WTC11 (cell line): ENCODE results near the gene ASCL3. TPM values are rescaled to one million over a fixed set of nuclear protein-coding genes. Genes with fewer than 3 reads are reported as not detected.

Experiments used
- ATAC-seq: fragments of 200-7000 bp; cut with Tn5 transposase; 2 replicates; pipeline ENCODE4 v1.10.0; 2021; ENCODE audit warnings: mild to moderate bottlenecking, moderate library complexity
- CTCF ChIA-PET: fragments of 300-600 bp; sonication (Branson Sonifier 250); formaldehyde crosslinking; loops from one replicate; lab custom pipeline; 2021; ENCODE audit warnings: antibody characterized with exemption; lab: Charles Lee
- POLR2A ChIA-PET: fragments of 350-600 bp; sonication (Branson Sonifier 250); formaldehyde crosslinking; loops from one replicate; lab custom pipeline; 2021; ENCODE audit warnings: antibody characterized with exemption; lab: Charles Lee
- DNase-seq: peaks from one replicate; pipeline ENCODE4 v3.0.0; 2021; ENCODE audit warnings: low spot score
- H3K27ac Mint-ChIP-seq: 2 replicates; pipeline ENCODE4 v1.8.0; 2021; ENCODE audit warnings: mixed read lengths
- H3K27me3 Mint-ChIP-seq: 2 replicates; pipeline ENCODE4 v1.8.0; 2021; ENCODE audit warnings: low read depth, mild to moderate bottlenecking, moderate library complexity, mixed read lengths
- H3K36me3 Mint-ChIP-seq: 2 replicates; pipeline ENCODE4 v1.8.0; 2021; ENCODE audit warnings: mixed read lengths
- H3K4me1 Mint-ChIP-seq: 2 replicates; pipeline ENCODE4 v1.8.0; 2022; ENCODE audit warnings: mixed read lengths
- H3K4me3 Mint-ChIP-seq: 2 replicates; pipeline ENCODE4 v1.8.0; 2021; ENCODE audit warnings: mild to moderate bottlenecking, moderate library complexity, mixed read lengths
- H3K9me3 Mint-ChIP-seq: 2 replicates; pipeline ENCODE4 v1.8.0; 2021; ENCODE audit warnings: mixed read lengths
- EMX1 ChIP-seq: fragments of 250-450 bp; sonication (Bioruptor Pico); IDR thresholded peaks from 2 replicates; pipeline ENCODE4 v1.8.0; 2021; ENCODE audit warnings: mild to moderate bottlenecking
- GTF2I ChIP-seq: fragments of 250-450 bp; sonication (Bioruptor Pico); conservative IDR thresholded peaks from 2 replicates; pipeline ENCODE4 v1.4.0; 2021; ENCODE audit warnings: mild to moderate bottlenecking
- HMGXB4 ChIP-seq: sonication (generic); formaldehyde crosslinking; IDR thresholded peaks from 2 replicates; pipeline ENCODE4 v1.8.1; 2023; ENCODE audit warnings: mild to moderate bottlenecking, moderate library complexity, missing genetic modification reagents
- NR2C2 ChIP-seq: sonication (generic); formaldehyde crosslinking; IDR thresholded peaks from 2 replicates; pipeline ENCODE4 v1.8.0; 2022; ENCODE audit warnings: mild to moderate bottlenecking, missing genetic modification reagents
- OVOL2 ChIP-seq: fragments of 250-450 bp; sonication (Bioruptor Pico); IDR thresholded peaks from 2 replicates; pipeline ENCODE4 v1.9.0; 2021; ENCODE audit warnings: mild to moderate bottlenecking, borderline replicate concordance
- PREB ChIP-seq: sonication (generic); formaldehyde crosslinking; IDR thresholded peaks from 2 replicates; pipeline ENCODE4 v1.8.1; 2022; ENCODE audit warnings: mild to moderate bottlenecking, missing genetic modification reagents, moderate library complexity, borderline replicate concordance
- RORB ChIP-seq: fragments of 250-450 bp; sonication (Bioruptor Pico); IDR thresholded peaks from 2 replicates; pipeline ENCODE4 v1.9.0; 2021; ENCODE audit warnings: mild to moderate bottlenecking
- ZNF263 ChIP-seq: sonication (generic); formaldehyde crosslinking; IDR thresholded peaks from 2 replicates; pipeline ENCODE4 v1.8.1; 2022; ENCODE audit warnings: low read depth, mild to moderate bottlenecking, moderate library complexity, missing genetic modification reagents
- ZNF396 ChIP-seq: fragments of 250-450 bp; sonication (Bioruptor Pico); IDR thresholded peaks from 2 replicates; pipeline ENCODE4 v1.8.0; 2021; ENCODE audit warnings: mild to moderate bottlenecking, moderate library complexity, borderline replicate concordance
- total RNA-seq: library from RNA; stranded (reverse); gene quantifications from 3 replicates; pipeline ENCODE4 v1.2.3, GENCODE V29; 2021
- TF ChIP-seq, protein P1 (sequence below): sonication (generic); formaldehyde crosslinking; IDR thresholded peaks from 2 replicates; pipeline ENCODE4 v1.8.1; 2022; ENCODE audit warnings: low read depth, mild to moderate bottlenecking, moderate library complexity, missing genetic modification reagents, borderline replicate concordance
- TF ChIP-seq, protein P2 (sequence below): sonication (generic); formaldehyde crosslinking; IDR thresholded peaks from 2 replicates; pipeline ENCODE4 v1.8.0; 2022; ENCODE audit warnings: mild to moderate bottlenecking, missing genetic modification reagents
- TF ChIP-seq, protein P3 (sequence below): sonication (generic); formaldehyde crosslinking; IDR thresholded peaks from 2 replicates; pipeline ENCODE4 v1.8.1; 2023; ENCODE audit warnings: mild to moderate bottlenecking, missing genetic modification reagents, moderate library complexity
- TF ChIP-seq, protein P4 (sequence below): sonication (generic); formaldehyde crosslinking; IDR thresholded peaks from 2 replicates; pipeline ENCODE4 v1.8.0; 2023; ENCODE audit warnings: missing genetic modification reagents, mild to moderate bottlenecking, borderline replicate concordance
- TF ChIP-seq, protein P5 (sequence below): fragments of 250-450 bp; sonication (Bioruptor Pico); IDR thresholded peaks from 2 replicates; pipeline ENCODE4 v1.9.0; 2021; ENCODE audit warnings: mild to moderate bottlenecking

ASCL3 gene
- total RNA-seq, 1 experiment from 2014 or later = not detected

GRCh38 chr11:8914661-8915018 is 28.2 kb downstream of the ASCL3 start:
- ChIA-PET CTCF (interaction anchor here (0.9 to 9.1 kb wide), 8 partner anchors 11 to 592 kb away, joined by 3 to 110 read pairs (median 4); no protein-coding TSS in a partner anchor), POLR2A (no interaction called here)
- Mint-ChIP-seq H3K27me3 (peaks cover 7% of the 10 kb centered on the region), H3K36me3 (peaks cover 42% of the 10 kb centered on the region), H3K4me3 (no peak overlapping the region), H3K4me1 (peaks cover 36% of the 10 kb centered on the region), H3K9me3 (no peaks in the 10 kb centered on the region), H3K27ac (no peak overlapping the region)
- ATAC-seq (no peak), DNase-seq (no peak)
- TF ChIP-seq PREB (CRISPR knock-in tag) (no peak), EMX1 (CRISPR knock-in tag) (no peak), RORB (no peak), OVOL2 (CRISPR knock-in tag) (no peak), ZNF263 (CRISPR knock-in tag) (no peak), HMGXB4 (CRISPR knock-in tag) (no peak), ZNF396 (CRISPR knock-in tag) (no peak), GTF2I (CRISPR knock-in tag) (no peak), NR2C2 (CRISPR knock-in tag) (no peak)
- TF ChIP-seq, protein P1, sequence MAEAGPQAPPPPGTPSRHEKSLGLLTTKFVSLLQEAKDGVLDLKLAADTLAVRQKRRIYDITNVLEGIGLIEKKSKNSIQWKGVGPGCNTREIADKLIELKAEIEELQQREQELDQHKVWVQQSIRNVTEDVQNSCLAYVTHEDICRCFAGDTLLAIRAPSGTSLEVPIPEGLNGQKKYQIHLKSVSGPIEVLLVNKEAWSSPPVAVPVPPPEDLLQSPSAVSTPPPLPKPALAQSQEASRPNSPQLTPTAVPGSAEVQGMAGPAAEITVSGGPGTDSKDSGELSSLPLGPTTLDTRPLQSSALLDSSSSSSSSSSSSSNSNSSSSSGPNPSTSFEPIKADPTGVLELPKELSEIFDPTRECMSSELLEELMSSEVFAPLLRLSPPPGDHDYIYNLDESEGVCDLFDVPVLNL (CRISPR knock-in tag) = no peak
- TF ChIP-seq, protein P2, sequence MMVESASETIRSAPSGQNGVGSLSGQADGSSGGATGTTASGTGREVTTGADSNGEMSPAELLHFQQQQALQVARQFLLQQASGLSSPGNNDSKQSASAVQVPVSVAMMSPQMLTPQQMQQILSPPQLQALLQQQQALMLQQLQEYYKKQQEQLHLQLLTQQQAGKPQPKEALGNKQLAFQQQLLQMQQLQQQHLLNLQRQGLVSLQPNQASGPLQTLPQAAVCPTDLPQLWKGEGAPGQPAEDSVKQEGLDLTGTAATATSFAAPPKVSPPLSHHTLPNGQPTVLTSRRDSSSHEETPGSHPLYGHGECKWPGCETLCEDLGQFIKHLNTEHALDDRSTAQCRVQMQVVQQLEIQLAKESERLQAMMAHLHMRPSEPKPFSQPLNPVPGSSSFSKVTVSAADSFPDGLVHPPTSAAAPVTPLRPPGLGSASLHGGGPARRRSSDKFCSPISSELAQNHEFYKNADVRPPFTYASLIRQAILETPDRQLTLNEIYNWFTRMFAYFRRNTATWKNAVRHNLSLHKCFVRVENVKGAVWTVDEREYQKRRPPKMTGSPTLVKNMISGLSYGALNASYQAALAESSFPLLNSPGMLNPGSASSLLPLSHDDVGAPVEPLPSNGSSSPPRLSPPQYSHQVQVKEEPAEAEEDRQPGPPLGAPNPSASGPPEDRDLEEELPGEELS = no peak
- TF ChIP-seq, protein P3, sequence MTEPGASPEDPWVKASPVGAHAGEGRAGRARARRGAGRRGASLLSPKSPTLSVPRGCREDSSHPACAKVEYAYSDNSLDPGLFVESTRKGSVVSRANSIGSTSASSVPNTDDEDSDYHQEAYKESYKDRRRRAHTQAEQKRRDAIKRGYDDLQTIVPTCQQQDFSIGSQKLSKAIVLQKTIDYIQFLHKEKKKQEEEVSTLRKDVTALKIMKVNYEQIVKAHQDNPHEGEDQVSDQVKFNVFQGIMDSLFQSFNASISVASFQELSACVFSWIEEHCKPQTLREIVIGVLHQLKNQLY (CRISPR knock-in tag) = no peak
- TF ChIP-seq, protein P4, sequence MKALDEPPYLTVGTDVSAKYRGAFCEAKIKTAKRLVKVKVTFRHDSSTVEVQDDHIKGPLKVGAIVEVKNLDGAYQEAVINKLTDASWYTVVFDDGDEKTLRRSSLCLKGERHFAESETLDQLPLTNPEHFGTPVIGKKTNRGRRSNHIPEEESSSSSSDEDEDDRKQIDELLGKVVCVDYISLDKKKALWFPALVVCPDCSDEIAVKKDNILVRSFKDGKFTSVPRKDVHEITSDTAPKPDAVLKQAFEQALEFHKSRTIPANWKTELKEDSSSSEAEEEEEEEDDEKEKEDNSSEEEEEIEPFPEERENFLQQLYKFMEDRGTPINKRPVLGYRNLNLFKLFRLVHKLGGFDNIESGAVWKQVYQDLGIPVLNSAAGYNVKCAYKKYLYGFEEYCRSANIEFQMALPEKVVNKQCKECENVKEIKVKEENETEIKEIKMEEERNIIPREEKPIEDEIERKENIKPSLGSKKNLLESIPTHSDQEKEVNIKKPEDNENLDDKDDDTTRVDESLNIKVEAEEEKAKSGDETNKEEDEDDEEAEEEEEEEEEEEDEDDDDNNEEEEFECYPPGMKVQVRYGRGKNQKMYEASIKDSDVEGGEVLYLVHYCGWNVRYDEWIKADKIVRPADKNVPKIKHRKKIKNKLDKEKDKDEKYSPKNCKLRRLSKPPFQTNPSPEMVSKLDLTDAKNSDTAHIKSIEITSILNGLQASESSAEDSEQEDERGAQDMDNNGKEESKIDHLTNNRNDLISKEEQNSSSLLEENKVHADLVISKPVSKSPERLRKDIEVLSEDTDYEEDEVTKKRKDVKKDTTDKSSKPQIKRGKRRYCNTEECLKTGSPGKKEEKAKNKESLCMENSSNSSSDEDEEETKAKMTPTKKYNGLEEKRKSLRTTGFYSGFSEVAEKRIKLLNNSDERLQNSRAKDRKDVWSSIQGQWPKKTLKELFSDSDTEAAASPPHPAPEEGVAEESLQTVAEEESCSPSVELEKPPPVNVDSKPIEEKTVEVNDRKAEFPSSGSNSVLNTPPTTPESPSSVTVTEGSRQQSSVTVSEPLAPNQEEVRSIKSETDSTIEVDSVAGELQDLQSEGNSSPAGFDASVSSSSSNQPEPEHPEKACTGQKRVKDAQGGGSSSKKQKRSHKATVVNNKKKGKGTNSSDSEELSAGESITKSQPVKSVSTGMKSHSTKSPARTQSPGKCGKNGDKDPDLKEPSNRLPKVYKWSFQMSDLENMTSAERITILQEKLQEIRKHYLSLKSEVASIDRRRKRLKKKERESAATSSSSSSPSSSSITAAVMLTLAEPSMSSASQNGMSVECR (CRISPR knock-in tag) = no peak
- TF ChIP-seq, protein P5, sequence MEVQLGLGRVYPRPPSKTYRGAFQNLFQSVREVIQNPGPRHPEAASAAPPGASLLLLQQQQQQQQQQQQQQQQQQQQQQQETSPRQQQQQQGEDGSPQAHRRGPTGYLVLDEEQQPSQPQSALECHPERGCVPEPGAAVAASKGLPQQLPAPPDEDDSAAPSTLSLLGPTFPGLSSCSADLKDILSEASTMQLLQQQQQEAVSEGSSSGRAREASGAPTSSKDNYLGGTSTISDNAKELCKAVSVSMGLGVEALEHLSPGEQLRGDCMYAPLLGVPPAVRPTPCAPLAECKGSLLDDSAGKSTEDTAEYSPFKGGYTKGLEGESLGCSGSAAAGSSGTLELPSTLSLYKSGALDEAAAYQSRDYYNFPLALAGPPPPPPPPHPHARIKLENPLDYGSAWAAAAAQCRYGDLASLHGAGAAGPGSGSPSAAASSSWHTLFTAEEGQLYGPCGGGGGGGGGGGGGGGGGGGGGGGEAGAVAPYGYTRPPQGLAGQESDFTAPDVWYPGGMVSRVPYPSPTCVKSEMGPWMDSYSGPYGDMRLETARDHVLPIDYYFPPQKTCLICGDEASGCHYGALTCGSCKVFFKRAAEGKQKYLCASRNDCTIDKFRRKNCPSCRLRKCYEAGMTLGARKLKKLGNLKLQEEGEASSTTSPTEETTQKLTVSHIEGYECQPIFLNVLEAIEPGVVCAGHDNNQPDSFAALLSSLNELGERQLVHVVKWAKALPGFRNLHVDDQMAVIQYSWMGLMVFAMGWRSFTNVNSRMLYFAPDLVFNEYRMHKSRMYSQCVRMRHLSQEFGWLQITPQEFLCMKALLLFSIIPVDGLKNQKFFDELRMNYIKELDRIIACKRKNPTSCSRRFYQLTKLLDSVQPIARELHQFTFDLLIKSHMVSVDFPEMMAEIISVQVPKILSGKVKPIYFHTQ (CRISPR knock-in tag) = no peak
